HG03575 (cell line): Measurements from ENCODE around the gene CMTM1.
"Not testable (repeated sequence)": the region's sequence is repeated elsewhere in the genome, so short reads cannot be mapped to it uniquely, and the experiment has no call there.

Experiments
- ATAC-seq: cut with Tn5 transposase; IDR thresholded peaks from one replicate; pipeline ENCODE4 v1.9.1; 2021; ENCODE audit not compliant: unreplicated experiment, insufficient number of reproducible peaks, low FRiP score; ENCODE audit errors: extremely low read depth

The CMTM1 gene

DNA sequence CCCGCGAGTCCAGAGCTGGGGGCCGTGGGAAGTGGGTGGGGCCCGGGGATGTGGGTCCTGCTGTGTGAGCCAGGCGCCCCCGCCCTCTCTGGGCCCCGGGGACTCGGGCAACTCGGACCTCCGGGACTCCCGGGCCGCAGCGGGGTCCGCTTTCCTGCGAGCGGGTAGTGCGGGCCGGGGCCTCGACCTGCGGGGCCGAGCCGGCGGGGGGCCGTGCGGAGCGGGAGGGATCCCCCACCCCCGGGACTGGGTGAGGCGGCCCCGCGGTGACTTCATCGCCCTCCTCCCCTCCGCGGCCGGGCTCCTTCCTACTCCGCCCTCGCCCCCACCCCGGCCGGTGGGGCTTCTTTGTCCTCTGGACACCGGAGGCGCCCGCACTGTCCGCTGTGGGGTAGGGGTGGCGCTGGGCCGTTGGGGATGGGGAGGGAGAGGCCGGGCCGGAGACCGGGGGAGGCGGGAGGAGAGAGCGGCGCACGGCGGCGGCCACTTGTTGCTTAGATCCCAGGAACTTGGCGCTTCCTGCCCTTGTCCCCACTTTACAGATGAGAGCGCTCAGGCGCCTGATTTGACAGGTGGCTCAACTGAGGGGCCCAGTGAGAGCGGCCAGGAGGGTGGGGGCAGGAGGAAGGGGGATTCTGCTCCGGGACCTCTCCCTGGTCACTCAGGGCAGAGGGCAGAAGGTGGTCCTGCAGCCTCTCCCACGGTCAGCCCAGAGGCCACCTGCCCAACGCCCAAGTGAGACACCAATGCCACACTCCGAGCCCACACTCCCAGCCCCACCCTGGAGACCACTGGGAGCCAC, 39.1 kb downstream of the CMTM1 start:
- no peak for ATAC-seq

- ATAC-seq = no peak
These were observed 39.9 kb downstream of the CMTM1 start for GRCh38 chr16:66605979-66606751.

- ATAC-seq = no peak
These were observed 42.3 kb downstream of the CMTM1 start for GRCh38 chr16:66608241-66609138.

GRCh38 chr16:66609139-66609510, 42.9 kb downstream of the CMTM1 start:
- no peak for ATAC-seq

DNA sequence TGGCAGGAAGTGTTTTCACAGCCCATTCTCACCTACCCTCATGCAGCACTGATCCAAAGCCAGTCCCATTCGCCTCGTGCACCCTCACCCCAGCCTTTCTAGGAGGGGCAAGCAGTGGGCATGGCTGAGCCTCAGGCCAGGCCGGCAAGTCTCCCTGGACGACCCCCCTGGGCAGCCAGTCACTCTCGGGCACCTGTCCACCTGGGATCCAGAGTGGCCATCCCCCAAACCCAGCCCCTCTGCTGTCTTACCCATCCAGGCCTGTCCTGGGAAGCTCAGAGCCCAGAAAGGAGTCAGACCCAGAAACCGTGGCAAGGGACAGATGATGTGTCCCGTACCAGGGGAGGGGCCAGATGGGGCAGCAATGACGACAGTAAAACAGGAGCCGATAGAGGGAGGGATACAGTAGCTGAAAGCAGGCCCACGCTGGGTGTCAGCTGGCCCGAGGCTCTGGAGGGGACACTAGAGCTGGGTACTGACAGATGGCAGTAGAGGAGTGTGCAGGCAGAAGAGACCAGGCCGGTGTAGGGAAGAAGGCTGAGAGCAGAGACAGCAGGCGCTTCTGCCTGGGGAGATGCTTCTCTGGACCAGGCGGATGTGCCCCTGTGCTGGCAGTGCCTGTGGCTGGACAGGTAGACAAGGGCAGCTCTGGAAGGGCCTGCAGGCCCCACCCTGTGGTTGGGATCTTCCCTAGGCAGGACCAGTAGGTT, 44.0 kb downstream of the CMTM1 start:
- ATAC-seq = no peak

GRCh38 chr16:66611911-66612310, 45.7 kb downstream of the CMTM1 start:
- ATAC-seq = not testable (repeated sequence)

DNA sequence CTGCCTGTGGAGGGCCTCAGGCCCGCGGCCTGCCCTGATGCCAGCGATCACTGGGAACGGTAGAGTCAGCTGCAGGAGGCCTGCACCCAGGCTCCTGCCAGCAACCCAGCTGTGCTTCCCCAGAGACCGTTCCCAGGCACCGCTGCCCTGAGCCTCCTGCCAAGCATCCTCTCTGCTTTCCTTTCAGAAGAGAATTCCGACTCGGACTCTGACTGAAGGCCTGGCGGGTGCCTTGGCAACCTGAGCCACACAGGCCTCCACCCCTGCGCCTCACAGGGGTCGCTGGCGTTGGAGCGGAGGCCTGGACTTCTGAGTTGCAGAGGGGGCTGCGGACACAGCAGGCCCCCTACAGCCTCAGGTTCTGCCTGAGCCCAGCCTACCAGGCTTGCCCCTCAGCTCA, 46.2 kb downstream of the CMTM1 start:
- no peak for ATAC-seq

DNA sequence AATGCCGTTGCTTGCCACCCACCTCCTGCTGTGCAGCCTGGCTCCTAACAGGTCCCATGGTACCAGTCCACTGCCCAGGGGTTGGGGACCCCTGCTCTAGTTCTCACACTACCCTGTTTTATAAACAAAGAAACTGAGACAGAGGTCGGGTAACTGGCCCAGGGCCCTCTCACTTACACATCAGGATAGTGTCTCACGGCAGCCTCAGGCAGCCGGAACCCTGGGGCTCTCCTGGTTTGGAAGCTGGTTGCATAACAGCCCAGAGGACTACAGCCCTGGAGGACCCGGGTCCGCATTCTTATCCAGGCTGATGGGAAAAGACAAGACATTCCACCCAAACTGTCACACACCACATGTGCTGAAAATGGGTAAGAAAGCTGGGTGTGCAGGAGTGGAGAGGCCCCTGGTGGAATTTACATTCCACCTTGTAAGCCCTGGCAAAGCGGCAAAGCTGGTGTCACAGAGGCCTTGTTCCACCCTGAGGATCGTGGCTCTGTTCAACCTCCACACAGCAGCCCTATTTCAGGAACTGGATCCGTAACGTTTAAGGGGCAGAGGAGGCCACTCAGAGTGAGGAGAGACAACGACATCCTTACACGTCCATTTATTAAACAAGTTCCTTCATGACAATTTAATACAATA, 48.0 kb downstream of the CMTM1 start:
- ATAC-seq = no peak

DNA sequence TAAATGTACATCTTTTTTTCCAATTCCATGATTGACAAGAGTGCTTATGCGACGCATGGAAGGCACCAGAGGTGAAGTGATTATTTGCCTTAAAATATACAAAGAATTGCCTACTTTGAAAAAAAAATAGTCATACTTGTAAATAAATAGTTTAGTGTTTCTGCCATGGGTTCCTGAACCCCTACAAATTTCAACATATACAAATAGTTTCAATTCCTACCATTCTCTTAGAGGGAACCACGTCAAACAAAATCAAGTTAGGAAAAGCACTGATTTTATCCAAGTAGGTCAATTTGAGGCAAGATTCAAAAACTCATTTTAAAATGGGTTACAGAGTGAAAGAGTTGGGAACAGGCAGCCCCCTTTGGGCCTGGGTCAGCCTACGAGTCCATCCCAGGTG, 49.9 kb downstream of the CMTM1 start:
- ATAC-seq = no peak

DNA sequence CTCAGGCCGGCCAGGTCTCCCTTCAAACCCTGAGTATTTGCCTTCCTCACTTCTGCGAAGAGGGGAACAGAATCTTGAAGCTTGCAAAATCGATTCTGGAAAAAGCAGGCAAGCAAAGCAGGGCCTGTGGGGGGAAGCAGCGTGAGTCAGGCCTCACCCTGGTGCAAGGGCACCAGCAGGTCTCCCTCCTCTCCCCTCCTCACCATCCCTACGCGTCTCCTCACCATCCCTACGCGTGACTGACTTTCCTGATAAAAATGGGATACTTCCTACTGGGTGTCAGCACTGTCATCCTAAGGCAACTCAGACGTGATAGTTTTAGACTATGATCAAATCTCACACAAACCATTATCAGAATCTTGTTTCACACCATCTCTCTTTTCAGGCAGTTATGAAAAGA, 50.4 kb downstream of the CMTM1 start:
- ATAC-seq = no peak

DNA sequence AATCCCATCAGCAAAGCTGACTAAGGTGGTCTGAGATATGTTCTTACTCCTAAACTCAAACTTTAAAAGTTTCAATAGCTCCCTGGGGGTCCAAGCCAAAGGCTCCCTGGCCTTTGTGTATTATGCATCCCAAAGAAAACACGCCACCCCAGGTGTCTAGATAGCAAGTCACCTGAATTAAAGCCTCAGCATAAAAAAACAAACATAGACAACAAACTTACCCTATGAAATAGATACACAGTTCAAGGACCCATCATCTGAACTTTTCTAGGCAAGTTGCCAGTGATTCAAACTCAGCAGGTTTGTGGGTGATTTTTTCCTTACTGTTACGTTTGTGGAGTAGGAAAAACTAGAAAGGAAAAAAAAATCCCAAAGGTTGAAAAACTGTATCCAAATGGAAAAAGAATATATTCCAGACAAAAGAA, 50.8 kb downstream of the CMTM1 start:
- ATAC-seq = no peak

- ATAC-seq = no peak
These were observed 51.5 kb downstream of the CMTM1 start for GRCh38 chr16:66617728-66618127.

DNA sequence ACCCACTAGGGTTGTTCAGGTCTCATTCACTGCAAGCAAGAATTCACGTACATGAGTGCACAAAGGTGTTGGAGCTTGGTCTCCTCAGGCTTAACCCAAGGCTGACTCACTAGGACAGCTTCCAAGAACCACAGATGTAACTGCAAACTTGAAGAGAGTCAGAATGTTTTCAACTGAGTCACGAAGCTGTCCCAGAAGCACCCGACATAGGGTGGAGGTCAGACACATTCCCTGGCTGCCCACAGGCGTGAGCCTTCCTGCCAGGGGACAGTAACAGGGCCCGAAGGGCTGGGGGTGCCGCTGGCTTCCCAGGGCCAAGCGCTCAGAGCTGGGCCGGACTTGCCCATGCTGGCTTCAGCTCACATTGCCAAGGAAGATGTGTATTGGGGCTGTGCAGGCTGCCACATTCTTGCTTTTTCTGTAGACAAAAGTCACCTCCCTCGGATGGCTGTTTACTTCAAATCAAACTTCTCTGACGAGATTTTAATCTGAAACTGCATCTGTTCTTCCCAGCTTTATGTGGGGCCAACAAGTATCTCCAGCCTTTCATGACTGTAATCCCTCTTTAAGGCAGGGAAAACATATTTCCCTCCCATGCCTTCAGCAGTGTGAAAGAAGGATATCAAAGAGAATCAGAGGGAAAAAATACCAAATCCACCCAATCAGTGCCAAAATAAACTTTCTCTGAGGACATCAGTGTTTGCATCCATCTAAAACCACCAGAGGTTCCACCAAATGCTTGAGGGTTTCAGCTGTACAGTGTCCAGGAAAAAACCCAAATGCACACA, 52.5 kb downstream of the CMTM1 start:
- no peak for ATAC-seq

DNA sequence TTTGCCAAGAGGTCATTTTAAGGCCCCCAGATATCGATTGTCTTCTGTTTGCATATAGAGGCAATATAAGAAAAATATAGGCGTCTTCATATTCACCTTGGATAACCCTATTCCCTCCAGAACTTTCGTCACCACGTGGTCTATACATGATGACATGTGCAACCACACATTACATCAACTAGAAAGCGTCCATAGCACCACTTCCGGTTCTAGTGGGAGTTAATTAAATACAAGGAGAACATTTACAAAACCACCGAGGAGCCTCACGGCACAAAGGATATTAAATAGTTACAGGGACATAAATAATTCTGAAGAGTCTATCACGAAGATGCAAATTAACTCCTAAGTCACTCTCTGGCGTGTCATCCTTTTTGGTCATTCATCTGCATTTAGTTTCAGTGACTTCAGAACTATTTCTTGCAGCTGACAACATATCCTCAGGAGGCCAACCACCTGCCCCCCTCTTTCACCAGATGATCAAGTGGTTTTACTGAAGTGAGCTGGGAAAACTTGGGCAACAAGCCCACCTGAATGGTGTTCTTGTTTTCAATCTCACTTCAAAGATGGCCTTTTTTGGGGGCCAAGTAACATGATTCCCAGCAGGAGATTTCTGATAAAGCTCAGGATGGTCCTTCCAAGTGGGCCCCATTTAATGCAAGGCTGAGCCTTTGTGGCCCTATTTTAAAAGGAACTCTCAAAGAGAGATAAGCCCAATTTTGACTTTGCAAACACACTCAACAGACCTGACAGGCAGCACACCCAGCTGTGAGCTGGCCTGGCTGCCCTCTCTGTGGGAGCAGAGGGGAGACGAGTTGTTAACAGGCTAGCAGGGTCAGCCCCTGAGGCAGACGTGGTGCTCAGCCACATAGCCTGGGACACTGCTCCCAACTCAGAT, 53.5 kb downstream of the CMTM1 start:
- no peak for ATAC-seq

GRCh38 chr16:66620429-66620795, 54.2 kb downstream of the CMTM1 start:
- no peak for ATAC-seq

DNA sequence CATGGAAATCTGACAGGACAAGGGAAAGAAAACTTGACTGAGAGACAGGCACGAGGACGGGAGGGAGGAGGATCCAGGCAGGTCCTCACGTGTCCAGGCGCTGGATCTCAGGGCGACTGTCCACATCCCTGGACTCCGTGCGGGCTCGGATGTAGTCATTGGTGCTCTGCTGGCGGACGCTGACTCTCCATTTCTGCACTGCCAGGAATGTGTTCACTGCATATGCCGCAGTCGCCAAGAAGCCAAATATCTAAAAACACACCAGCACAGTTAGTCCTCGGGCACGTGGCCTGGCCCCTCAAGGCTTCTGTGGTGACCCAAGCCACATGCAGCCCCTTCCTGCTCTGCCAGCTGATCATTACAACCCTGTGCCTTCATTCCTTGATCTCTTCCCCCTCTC, 55.7 kb downstream of the CMTM1 start:
- no peak for ATAC-seq

DNA sequence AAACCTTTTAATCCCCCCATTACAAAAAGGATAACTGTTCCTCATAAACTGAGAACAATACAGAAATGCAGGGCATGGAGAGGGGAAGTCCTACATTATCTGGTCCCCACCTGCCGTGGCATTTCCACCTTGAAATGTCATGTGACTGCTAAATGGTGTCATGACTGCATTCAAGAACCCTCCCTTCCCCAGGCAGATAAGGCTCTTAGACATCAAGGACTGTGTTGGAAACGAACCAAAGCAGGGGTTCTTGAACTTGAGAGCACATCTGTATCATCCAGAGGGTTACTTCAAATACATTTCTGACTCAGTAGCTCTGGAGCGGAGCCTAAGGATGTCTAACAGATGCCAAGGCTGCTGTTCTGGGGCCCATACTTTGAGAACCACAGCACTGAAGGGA, 56.6 kb downstream of the CMTM1 start:
- ATAC-seq = no peak
